ENCODE measurements around the gene DAPK2. TPM values are rescaled to one million over a fixed set of nuclear protein-coding genes. Genes with fewer than 3 reads are reported as not detected.

Gene DAPK2
- total RNA-seq, 1 experiment from 2014 or later = 2.3 TPM

DNA sequence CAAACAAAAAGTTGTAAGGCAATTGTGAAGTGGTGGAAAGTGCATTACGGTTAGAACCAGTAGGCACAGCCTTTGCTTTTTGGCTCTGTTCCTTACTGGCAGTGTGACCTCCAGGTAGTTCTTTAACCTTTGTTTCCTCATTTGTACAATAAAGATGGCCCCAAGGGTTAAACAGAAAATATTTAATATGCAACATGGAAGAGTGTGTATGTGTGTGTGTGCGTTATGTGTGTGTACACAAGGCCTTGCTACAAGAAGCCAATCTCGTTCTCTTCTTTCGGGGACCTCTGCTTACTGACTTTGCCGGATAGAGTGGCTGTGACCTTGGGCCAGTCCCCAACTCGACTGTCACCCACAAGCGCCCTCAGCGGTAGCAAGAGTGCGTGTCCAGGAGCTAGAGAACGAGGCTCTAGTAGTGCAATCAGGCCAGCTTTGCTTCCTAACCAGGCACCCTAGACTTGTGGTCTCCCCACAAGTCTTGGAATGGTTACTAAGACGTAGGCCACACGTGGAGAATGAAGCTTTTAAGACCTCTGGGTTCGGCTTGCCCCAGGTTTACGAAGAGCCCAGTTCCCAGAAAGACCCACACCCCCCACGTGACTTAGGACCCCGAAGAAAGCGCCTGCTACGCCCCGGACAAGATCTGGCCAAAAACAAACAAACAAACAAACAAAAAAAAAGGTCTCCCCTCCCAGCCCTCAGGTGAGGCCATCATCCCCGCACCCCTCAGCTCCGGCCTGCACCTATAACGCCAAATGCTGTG lies 46.8 kb upstream of the DAPK2 start:
- DNase-seq (ENCODE audit: low spot score) (peak; percentile 44), ATAC-seq (peak; percentile 10)

More for the DNA sequence above, 46.8 kb upstream of the DAPK2 start:
- H3K9me3 Mint-ChIP-seq = peaks cover 1% of the 10 kb centered on the region
- TF ChIP-seq, protein P1, sequence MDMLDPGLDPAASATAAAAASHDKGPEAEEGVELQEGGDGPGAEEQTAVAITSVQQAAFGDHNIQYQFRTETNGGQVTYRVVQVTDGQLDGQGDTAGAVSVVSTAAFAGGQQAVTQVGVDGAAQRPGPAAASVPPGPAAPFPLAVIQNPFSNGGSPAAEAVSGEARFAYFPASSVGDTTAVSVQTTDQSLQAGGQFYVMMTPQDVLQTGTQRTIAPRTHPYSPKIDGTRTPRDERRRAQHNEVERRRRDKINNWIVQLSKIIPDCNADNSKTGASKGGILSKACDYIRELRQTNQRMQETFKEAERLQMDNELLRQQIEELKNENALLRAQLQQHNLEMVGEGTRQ (CRISPR knock-in tag; IDR thresholded peaks at IDR 0.05) = peak; percentile 92
- TF ChIP-seq RORB (CRISPR knock-in tag; IDR thresholded peaks at IDR 0.05) = no peak
- 0 out of 2 replicates have a peak, but pooled peaks have one; percentile 34 for TF ChIP-seq FOXP1 (CRISPR knock-in tag; IDR thresholded peaks at IDR 0.05; ENCODE audit: borderline replicate concordance)
- no peak for TF ChIP-seq ZNF232 (CRISPR knock-in tag; IDR thresholded peaks at IDR 0.05)
- TF ChIP-seq, protein P2, sequence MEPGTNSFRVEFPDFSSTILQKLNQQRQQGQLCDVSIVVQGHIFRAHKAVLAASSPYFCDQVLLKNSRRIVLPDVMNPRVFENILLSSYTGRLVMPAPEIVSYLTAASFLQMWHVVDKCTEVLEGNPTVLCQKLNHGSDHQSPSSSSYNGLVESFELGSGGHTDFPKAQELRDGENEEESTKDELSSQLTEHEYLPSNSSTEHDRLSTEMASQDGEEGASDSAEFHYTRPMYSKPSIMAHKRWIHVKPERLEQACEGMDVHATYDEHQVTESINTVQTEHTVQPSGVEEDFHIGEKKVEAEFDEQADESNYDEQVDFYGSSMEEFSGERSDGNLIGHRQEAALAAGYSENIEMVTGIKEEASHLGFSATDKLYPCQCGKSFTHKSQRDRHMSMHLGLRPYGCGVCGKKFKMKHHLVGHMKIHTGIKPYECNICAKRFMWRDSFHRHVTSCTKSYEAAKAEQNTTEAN (CRISPR knock-in tag; IDR thresholded peaks at IDR 0.05) = no peak
- TF ChIP-seq ETV6 (CRISPR knock-in tag; IDR thresholded peaks at IDR 0.05) = no peak
- TF ChIP-seq, protein P3, sequence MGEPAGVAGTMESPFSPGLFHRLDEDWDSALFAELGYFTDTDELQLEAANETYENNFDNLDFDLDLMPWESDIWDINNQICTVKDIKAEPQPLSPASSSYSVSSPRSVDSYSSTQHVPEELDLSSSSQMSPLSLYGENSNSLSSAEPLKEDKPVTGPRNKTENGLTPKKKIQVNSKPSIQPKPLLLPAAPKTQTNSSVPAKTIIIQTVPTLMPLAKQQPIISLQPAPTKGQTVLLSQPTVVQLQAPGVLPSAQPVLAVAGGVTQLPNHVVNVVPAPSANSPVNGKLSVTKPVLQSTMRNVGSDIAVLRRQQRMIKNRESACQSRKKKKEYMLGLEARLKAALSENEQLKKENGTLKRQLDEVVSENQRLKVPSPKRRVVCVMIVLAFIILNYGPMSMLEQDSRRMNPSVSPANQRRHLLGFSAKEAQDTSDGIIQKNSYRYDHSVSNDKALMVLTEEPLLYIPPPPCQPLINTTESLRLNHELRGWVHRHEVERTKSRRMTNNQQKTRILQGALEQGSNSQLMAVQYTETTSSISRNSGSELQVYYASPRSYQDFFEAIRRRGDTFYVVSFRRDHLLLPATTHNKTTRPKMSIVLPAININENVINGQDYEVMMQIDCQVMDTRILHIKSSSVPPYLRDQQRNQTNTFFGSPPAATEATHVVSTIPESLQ (CRISPR knock-in tag; IDR thresholded peaks at IDR 0.05) = no peak
- no peak for TF ChIP-seq ZNF416 (CRISPR knock-in tag; IDR thresholded peaks at IDR 0.05)
- TF ChIP-seq, protein P4, sequence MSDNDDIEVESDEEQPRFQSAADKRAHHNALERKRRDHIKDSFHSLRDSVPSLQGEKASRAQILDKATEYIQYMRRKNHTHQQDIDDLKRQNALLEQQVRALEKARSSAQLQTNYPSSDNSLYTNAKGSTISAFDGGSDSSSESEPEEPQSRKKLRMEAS (CRISPR knock-in tag; IDR thresholded peaks at IDR 0.05) = 0 out of 2 replicates have a peak, but pooled peaks have one; percentile 8
- no peak for TF ChIP-seq MYBL2 (CRISPR knock-in tag; IDR thresholded peaks at IDR 0.05)
- no peak for TF ChIP-seq EMX1 (CRISPR knock-in tag; IDR thresholded peaks at IDR 0.05)
- 0 out of 2 replicates have a peak, but pooled peaks have one; percentile 20 for TF ChIP-seq GABPB1 (CRISPR knock-in tag; IDR thresholded peaks at IDR 0.05)
- TF ChIP-seq, protein P5, sequence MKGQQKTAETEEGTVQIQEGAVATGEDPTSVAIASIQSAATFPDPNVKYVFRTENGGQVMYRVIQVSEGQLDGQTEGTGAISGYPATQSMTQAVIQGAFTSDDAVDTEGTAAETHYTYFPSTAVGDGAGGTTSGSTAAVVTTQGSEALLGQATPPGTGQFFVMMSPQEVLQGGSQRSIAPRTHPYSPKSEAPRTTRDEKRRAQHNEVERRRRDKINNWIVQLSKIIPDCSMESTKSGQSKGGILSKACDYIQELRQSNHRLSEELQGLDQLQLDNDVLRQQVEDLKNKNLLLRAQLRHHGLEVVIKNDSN (CRISPR knock-in tag; IDR thresholded peaks at IDR 0.05) = peak; percentile 91
- TF ChIP-seq, protein P6, sequence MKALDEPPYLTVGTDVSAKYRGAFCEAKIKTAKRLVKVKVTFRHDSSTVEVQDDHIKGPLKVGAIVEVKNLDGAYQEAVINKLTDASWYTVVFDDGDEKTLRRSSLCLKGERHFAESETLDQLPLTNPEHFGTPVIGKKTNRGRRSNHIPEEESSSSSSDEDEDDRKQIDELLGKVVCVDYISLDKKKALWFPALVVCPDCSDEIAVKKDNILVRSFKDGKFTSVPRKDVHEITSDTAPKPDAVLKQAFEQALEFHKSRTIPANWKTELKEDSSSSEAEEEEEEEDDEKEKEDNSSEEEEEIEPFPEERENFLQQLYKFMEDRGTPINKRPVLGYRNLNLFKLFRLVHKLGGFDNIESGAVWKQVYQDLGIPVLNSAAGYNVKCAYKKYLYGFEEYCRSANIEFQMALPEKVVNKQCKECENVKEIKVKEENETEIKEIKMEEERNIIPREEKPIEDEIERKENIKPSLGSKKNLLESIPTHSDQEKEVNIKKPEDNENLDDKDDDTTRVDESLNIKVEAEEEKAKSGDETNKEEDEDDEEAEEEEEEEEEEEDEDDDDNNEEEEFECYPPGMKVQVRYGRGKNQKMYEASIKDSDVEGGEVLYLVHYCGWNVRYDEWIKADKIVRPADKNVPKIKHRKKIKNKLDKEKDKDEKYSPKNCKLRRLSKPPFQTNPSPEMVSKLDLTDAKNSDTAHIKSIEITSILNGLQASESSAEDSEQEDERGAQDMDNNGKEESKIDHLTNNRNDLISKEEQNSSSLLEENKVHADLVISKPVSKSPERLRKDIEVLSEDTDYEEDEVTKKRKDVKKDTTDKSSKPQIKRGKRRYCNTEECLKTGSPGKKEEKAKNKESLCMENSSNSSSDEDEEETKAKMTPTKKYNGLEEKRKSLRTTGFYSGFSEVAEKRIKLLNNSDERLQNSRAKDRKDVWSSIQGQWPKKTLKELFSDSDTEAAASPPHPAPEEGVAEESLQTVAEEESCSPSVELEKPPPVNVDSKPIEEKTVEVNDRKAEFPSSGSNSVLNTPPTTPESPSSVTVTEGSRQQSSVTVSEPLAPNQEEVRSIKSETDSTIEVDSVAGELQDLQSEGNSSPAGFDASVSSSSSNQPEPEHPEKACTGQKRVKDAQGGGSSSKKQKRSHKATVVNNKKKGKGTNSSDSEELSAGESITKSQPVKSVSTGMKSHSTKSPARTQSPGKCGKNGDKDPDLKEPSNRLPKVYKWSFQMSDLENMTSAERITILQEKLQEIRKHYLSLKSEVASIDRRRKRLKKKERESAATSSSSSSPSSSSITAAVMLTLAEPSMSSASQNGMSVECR (CRISPR knock-in tag; IDR thresholded peaks at IDR 0.05; ENCODE audit: borderline replicate concordance) = peak; percentile 73; the same call in 1 of the 2 replicates
- peak overlapping the region; percentile 99 for H3K27ac Mint-ChIP-seq
- H3K36me3 Mint-ChIP-seq = peaks cover 18% of the 10 kb centered on the region
- CTCF ChIA-PET = interaction anchor here (0.6 to 2.7 kb wide), 12 partner anchors 12 to 494 kb away, joined by 3 to 19 read pairs (median 6); partner anchors contain the start of genes DAPK2 and PPIB
- H3K27me3 Mint-ChIP-seq (ENCODE audit: low read depth) = no peaks in the 10 kb centered on the region
- POLR2A ChIA-PET = interaction anchor here (0.5 to 1.1 kb wide), 3 partner anchors 18 to 390 kb away, joined by 3 read pairs; no protein-coding TSS in a partner anchor
- peaks cover 40% of the 10 kb centered on the region for H3K4me1 Mint-ChIP-seq
- H3K4me3 Mint-ChIP-seq = peak overlapping the region; percentile 99

Data from WTC11 (cell line).